Kidney (tissue), 14 donors: ENCODE measurements around the gene CCDC85C. TPM values are rescaled to one million over a fixed set of nuclear protein-coding genes. Genes with fewer than 3 reads are reported as not detected.

Experiments
- DNase-seq, 5 donors: peaks; one replicate each; pipeline ENCODE4 v3.0.0-alpha.2; 2013 to 2020
- FAIRE-seq: peaks from 2 replicates; lab custom pipeline; 2012; peaks lifted over from hg19 to GRCh38; lab: Jason Lieb, UNC
- H3K27ac ChIP-seq, 2 donors: one replicate each; pipeline ENCODE4 v1.7.0; 2013; ENCODE audit warnings: low read depth in 2 of 2, low read length in 2 of 2, inconsistent platforms in 1 of 2
- H3K27me3 ChIP-seq: one replicate; pipeline ENCODE4 v1.7.1; 2013; ENCODE audit warnings: low read length, inconsistent platforms; ENCODE audit not compliant: control insufficient read depth, insufficient read depth
- H3K36me3 ChIP-seq, 3 donors: one replicate each; pipeline versions ENCODE4 v1.7.0 to v1.7.1; 2013; ENCODE audit warnings: low read length in 3 of 3, control low read depth in 1 of 3, inconsistent platforms in 1 of 3; ENCODE audit not compliant: insufficient read depth in 3 of 3, control insufficient read depth in 2 of 3
- H3K4me1 ChIP-seq, 3 donors: one replicate each; pipeline versions ENCODE4 v1.7.0 to v1.7.1; 2013; ENCODE audit warnings: low read length in 3 of 3, inconsistent platforms in 1 of 3, low read depth in 1 of 3; ENCODE audit not compliant: control insufficient read depth in 2 of 3, insufficient read depth in 2 of 3
- H3K4me3 ChIP-seq, 3 donors: one replicate each; pipeline versions ENCODE4 v1.7.0 to v1.8.1; 2013; ENCODE audit warnings: low read length in 3 of 3, control low read depth in 1 of 3, inconsistent platforms in 1 of 3
- H3K9ac ChIP-seq, 3 donors: one replicate each; pipeline versions ENCODE4 v1.7.0 to v1.7.1; 2013; ENCODE audit warnings: low read length in 3 of 3, control low read depth in 1 of 3, inconsistent platforms in 1 of 3
- H3K9me3 ChIP-seq, 3 donors: one replicate each; pipeline versions ENCODE4 v1.7.0 to v1.7.1; 2013; ENCODE audit warnings: low read length in 3 of 3, control low read depth in 1 of 3, inconsistent platforms in 1 of 3; ENCODE audit not compliant: control insufficient read depth in 2 of 3, insufficient read depth in 1 of 3
- intact Hi-C: fragments of 100-400 bp; cut with DNase I; formaldehyde crosslinking; loops from one replicate; pipeline ENCODE4 v1.11.1; 2022
- polyA plus RNA-seq: library from polyadenylated mRNA; stranded (reverse); fragments of 350-450 nt; fragmentation: Illumina TruSeq; extraction: RNeasy Lipid Tissue Mini Kit (QIAGEN cat#74804); gene quantifications from one replicate; pipeline ENCODE4 v1.2.3, GENCODE V29; 2014; ENCODE audit warnings: low read depth, low replicate concordance; ENCODE audit not compliant: insufficient read depth
- total RNA-seq: library from RNA; stranded (reverse); fragmentation: NEBNext Ultra II Directional; extraction: Animal tissue kit (Norgen Biotek cat#: 25700); gene quantifications from one replicate; pipeline ENCODE4 v1.2.1, GENCODE V29; 2021
- TF ChIP-seq, protein P1 (sequence below): IDR thresholded peaks from 3 replicates; pipeline ENCODE4 v1.5.1; 2012; ENCODE audit warnings: mild to moderate bottlenecking, moderate library complexity, borderline replicate concordance; ENCODE audit not compliant: insufficient read depth; ENCODE audit errors: extremely low read depth
- donor health status: control.
- donor health status: control.
- donor health status: control.
- donor health status: control.
- donor health status: control.
- donor health status: DM: yes; HTN: yes; CAD: no.
- donor health status: Normal renal cell carcinoma (clear cell type).

Gene CCDC85C
- total and polyA plus RNA-seq, 2 donors from 2014 or later, result 14.7 to 21.4 TPM

DNA sequence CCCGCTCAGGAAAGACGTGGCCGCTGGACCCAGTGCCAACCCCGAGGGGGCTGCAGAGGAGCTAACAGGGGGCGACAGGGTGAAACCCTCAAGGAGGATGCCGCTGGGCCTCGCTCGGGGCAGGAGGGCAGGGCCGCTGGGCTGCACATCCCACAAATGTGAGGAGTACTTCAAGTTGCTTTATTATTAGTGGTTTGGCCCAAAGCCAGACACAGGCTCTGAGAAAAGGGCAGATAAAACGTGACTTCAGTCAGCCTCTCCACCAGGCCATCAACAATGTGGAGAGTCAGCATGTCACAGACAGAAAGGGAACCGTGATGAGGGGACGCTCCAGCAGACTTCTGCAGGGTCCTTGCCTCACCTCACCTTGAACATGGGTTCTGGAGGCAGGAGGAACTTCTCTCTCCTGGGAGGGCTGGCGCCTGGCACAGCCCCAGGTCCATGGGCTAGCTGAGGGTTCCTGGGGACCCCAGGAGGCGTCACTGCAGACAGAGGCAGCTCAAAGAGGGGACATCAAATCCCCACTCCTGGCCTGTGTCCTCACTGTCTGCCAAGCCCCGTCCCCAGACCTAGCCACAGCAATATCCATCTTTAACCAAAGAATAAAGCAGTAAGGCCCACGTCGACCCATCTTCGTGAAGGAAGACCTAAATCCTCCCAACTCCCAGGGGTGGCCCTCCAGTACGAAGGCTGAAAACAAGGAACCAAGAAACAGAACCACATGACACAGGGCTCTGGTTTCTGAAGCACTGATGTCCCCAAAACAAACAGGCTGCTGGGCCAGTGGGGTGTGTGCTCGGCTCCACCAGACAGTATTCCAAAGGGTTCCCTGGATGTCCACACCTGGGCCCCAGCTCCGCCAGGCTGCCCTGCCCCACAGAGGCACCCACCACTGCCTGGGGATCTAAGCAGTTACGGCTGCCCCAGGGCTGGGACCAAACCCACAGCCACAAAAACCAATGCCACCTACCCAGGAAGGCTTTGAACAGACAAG is 35.1 kb downstream of the CCDC85C start:
- DNase-seq (peak in 2 of 5 donors; percentile 48 to 75), FAIRE-seq (no peak)
- intact Hi-C loops, result no loop called here
- no peak overlapping the region for H3K9ac ChIP-seq
- no peaks in the 10 kb centered on the region for H3K9me3 ChIP-seq
- no peaks in the 10 kb centered on the region for H3K36me3 ChIP-seq
- no peaks in the 10 kb centered on the region for H3K27me3 ChIP-seq
- peaks cover 6 to 73% (median 54%) of the 10 kb centered on the region in 3 donors for H3K4me1 ChIP-seq
- H3K27ac ChIP-seq, result no peak overlapping the region
- no peak overlapping the region for H3K4me3 ChIP-seq
- TF ChIP-seq, protein P1, sequence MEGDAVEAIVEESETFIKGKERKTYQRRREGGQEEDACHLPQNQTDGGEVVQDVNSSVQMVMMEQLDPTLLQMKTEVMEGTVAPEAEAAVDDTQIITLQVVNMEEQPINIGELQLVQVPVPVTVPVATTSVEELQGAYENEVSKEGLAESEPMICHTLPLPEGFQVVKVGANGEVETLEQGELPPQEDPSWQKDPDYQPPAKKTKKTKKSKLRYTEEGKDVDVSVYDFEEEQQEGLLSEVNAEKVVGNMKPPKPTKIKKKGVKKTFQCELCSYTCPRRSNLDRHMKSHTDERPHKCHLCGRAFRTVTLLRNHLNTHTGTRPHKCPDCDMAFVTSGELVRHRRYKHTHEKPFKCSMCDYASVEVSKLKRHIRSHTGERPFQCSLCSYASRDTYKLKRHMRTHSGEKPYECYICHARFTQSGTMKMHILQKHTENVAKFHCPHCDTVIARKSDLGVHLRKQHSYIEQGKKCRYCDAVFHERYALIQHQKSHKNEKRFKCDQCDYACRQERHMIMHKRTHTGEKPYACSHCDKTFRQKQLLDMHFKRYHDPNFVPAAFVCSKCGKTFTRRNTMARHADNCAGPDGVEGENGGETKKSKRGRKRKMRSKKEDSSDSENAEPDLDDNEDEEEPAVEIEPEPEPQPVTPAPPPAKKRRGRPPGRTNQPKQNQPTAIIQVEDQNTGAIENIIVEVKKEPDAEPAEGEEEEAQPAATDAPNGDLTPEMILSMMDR, result no peak

DNA sequence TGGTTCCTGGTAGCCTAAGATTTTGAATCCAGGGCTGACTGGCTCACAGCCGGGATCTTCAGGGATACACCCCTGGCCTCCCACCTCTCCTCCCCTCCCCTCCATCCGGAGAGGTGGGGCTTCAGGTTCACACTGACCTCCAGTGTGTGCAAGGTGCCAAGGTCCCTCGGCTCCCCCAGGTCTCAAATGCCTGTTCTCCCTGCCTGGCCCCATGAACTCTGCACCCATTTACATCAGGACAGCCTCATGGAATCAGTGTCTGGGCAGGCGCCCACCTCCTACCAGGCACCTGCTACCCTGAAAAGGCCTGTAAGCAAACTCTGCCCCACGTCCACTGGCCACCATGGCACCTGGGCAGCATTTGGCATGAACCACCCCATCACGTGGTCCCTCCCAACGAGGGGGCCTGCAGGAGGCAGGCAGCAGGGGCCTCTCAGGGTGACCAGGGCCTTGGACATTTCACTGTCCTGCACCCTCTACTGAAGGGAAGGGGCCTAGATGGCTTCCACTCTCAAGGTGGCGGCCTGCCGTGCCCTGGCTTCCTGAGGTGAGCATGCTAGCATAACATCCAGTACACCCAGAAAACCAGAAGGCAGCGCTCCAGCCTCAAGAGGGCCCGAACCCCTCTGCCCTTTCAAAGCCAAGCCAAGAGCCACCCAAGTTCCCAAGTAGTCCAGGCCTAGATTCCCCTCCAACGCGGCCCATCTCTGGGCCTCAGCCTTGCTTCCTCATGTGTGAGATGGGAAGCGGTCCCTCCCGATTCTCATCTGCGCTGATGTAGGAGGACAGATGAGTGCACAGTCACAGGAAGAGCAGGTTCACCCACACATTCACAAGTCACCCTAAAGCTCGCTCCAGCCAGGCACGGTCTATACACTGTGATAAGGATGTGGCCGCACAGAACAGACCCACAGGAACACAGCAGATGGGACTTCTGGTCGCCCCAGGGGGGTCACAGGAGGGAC is 37.3 kb downstream of the CCDC85C start:
- no peaks in the 10 kb centered on the region for H3K27me3 ChIP-seq
- no peak for FAIRE-seq
- H3K4me1 ChIP-seq, result peaks cover 9 to 71% (median 48%) of the 10 kb centered on the region in 3 donors
- no peak overlapping the region for H3K4me3 ChIP-seq
- intact Hi-C loops, result no loop called here
- DNase-seq, result no peak
- TF ChIP-seq, protein P1, result no peak
- no peaks in the 10 kb centered on the region for H3K36me3 ChIP-seq
- H3K9ac ChIP-seq, result no peak overlapping the region
- no peaks in the 10 kb centered on the region for H3K9me3 ChIP-seq
- H3K27ac ChIP-seq, result peak overlapping the region in 1 of 2 donors; percentile 22

- H3K36me3 ChIP-seq, result no peaks in the 10 kb centered on the region
- intact Hi-C loops, result no loop called here
- H3K4me3 ChIP-seq, result no peak overlapping the region
- H3K4me1 ChIP-seq, result peaks cover 9 to 72% (median 52%) of the 10 kb centered on the region in 3 donors
- DNase-seq (no peak), FAIRE-seq (no peak)
- no peaks in the 10 kb centered on the region for H3K27me3 ChIP-seq
- peak overlapping the region in 1 of 2 donors; percentile 22 for H3K27ac ChIP-seq
- no peak overlapping the region for H3K9ac ChIP-seq
- TF ChIP-seq, protein P1, result no peak
- H3K9me3 ChIP-seq, result no peaks in the 10 kb centered on the region
Observed at GRCh38 chr14:99566009-99566389, 38.0 kb downstream of the CCDC85C start.
